UCSD-AML1 (cell line): ENCODE results near the gene GBP5.
A peak's percentile ranks its signal among the peaks of the same experiment; 100 is the strongest.
"Not testable (repeated sequence)": the region's sequence is repeated elsewhere in the genome, so short reads cannot be mapped to it uniquely, and the experiment has no call there.

Experiments
- DNase-seq: peaks from one replicate; lab custom pipeline; 2025; ENCODE audit not compliant: unreplicated experiment; lab: John Stamatoyannopoulos, UW

The GBP5 gene

GRCh38 chr1:89272269-89273041 is at the start of gene GBP5:
TSS of gene GBP5 (minus strand) at chr1:89272860. CDS start at chr1:89269555, 3,305 bp downstream.
- peak; percentile 53 for DNase-seq

DNA sequence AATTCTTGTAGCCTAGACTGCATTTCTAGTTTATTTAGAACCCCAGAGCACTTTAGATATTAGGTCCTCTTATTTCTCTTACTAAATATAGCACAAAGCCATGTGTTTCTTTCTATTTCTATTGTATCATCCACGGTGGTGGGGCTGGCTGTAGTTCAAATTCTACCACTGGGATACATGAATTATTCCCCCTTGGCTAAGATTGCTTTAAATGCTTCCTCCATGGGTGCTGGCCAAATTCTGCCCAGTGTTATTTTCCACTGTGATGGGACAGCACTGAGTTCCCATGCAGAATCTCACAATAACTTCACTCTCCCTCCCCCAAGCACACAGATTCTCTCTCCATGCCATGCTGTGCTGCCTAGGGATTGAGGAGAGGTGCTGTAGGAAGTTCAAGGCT is 49.7 kb upstream of the GBP5 start:
- no peak for DNase-seq

- DNase-seq: no peak
Measured at GRCh38 chr1:89312572-89312971, 39.9 kb upstream of the GBP5 start.

- DNase-seq: peak; percentile 32
Measured at GRCh38 chr1:89311757-89312156, 39.1 kb upstream of the GBP5 start.

GRCh38 chr1:89310976-89311375 is 38.3 kb upstream of the GBP5 start:
- no peak for DNase-seq

- DNase-seq: no peak
Measured at GRCh38 chr1:89310505-89310904, 37.8 kb upstream of the GBP5 start.

- DNase-seq: no peak
Measured at GRCh38 chr1:89309828-89310227, 37.2 kb upstream of the GBP5 start.

DNA sequence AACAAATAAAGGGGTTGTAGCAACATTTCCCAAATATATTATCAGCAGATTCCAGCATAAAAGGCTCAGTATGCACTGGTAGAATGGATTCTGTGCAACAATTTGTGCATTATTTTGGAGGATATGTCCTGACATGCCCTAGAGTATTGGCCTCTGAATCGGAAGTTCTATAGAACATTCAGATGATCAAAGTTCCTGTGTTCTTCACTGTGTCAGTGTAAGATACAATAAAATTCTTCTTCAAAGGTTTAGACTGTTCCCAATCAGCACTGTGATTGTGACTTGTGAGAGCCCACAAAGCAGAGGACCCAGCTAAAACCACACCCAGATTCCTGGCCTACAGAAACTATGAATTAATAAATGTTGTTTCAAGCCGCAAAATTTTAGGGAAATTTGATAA is 33.6 kb upstream of the GBP5 start:
- DNase-seq: no peak

DNA sequence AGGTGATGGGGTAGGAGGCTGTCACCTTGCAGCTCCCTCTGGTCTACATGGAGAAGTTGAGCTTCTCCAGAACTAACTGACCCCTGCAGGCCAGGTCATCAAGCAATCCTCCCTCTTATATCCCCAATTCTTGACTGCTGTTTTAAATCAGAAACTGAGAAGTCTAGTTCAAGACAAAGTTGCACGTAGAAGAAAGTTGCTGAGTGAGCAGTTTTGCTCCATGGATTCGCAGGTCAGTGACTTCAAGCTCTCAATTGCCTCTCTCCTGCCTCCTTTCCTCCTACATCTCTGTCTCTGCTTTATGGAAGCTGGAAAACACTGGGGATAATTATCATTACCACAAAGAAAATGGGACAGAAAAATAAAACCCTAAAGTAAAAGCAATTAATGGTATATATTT is 32.8 kb upstream of the GBP5 start:
- DNase-seq: no peak

GRCh38 chr1:89304572-89305230 is 32.0 kb upstream of the GBP5 start:
- no peak for DNase-seq

GRCh38 chr1:89302697-89303332 is 30.2 kb upstream of the GBP5 start:
- no peak for DNase-seq

DNA sequence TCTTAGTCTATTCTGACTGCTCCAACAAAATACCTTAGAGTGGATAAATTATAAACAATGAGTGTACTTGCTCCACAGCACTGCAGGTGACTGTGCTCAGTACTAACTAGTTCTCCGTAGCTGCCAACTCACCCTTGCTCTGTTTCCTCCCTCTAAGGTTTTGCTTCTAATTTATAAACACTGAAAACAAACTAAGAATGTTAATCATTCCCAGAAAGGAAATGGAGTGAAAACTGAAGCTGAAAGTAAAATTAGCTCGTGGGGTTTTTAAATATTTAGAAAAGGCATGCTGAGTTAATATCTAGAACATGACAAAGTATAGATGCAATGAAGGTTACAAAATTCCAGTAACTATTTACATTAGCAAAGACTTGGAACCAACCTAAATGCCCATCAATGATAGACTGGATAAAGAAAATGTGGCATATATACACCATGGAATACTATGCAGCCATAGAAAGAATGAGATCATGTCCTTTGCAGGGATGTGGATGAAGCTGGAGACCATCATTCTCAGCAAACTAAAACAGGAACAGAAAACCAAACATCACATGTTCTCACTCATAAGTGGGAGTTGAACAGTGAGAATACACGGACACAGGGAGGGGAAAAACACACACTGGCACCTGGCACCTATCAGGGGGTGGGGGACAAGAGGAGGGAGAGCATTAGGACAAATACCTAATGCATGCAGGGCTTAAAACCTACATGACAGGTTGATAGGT is 27.2 kb upstream of the GBP5 start:
- DNase-seq: not testable (repeated sequence)

GRCh38 chr1:89298461-89298860 is 25.8 kb upstream of the GBP5 start:
- DNase-seq: no peak

DNA sequence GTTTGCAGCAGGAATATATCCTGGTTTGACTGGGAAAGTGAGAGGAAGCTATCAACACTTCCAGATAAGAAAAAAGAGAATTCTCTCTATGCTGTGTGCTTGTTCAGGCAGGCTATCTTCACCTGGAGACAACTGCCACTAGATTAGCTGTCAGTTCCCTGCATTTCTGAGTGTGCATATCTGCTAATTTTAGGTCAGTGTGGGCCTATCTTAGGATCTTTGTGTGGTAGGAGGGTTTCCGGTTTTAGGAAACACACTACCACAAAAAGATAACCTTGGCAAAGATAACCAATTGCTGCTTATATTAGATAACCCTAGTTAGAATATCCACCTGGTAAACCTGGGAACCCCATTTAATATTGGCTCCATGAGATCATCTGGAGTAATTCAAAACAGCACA is 22.5 kb upstream of the GBP5 start:
- DNase-seq: no peak

DNA sequence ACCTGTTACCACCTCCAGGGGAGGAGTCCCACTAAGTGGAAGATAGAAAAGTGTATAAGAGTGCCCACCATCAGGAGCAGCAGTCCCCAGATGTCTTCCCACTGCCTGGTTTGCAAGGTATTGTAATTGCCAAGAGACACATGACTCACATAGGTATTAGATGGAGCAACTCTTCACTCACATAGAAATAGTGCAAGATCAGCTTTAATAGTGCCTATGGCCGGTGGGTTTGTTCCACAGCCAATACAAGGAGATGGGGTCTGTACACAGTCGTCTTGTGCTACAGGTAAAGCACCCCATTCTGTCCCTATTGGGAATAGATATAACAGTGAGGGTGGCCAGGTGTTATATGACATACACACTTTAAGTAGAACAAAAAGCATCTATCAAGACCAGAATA is 18.6 kb upstream of the GBP5 start:
- DNase-seq: no peak

DNA sequence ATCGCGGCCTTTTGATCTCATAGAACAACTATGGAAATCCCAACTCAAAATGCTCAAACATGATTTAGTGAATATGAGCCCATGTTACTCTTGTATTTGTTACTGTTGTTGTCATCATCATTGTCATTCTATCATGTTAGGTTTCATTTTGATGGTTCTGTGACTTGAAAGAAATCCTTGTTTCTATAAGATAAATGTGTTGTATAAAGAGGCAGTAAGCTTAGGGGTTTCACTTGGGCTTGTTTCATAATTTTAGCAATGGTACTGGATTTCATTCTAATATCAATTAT is 15.3 kb upstream of the GBP5 start:
- DNase-seq: no peak

DNA sequence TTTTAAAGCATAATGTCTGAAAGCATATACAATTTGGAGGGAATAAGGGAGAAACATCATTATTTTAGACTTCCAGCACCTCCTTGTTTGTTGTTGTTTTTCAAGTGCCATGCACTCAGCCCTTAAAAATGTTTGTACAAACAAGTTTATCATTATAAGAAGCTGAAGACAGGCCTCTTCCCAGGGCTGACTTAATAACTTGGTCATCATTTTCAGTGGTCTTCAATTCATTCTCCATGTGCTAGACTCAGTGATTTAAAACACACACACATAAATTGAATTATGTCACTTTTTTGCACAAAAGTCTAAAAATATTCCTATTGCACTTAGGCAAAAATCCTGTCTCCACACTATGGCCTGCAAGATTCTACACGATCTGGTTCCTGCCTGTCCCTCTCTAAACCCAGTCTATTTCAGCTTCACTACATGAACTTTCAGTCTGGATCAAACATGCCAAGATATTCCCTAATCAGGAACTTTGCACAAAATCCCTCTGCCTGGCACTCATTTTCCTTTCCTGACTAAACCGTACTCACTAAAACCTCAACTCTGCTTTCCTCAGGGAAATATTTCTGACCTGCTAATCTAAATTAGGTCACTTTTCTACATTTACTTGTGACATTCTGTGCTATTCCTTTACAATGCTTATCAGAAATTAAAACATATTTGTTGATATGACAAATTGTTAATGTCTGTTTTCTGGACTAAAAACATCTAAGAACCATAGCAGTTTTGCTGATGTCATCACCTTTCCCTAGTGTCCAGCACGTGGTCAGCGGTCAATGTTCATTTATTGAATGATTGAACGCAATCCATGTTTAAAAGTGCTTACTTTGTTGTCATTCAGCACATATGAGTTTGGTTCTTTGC is 14.8 kb upstream of the GBP5 start:
- DNase-seq: no peak

GRCh38 chr1:89286549-89287180 is 14.0 kb upstream of the GBP5 start:
- no peak for DNase-seq

DNA sequence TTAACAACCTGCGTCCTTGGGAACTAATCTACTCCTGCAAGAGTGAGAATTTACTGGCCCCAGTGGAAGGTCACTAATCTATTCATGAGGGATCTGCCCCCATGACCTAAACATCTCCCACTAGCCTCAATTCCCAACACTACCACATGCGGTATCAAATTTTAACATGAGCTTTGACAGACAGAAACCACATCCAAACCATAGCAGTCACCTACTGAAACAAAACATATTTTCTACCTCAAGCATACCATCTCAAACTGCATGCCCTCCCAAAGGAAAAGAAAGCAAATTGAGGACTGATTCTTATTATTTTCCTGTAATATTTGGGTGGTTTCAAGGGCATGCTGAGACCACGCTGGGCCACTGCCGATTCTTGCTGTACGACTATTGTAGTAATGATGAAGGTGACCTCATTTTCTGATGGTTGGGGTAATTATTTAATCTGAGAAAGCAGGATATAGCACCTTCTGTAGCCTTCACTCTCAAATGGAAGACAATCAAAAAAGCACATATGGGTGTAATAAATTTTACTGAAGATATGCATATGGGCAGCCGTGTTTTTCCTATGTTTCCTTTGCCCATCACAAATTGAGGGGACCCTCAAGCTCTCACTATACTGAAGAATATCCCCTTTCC is 13.2 kb upstream of the GBP5 start:
- DNase-seq: no peak
